ENCODE data around the gene JPT2.
"Not testable (repeated sequence)": the region's sequence is repeated elsewhere in the genome, so short reads cannot be mapped to it uniquely, and the experiment has no call there.

JPT2 gene

DNA sequence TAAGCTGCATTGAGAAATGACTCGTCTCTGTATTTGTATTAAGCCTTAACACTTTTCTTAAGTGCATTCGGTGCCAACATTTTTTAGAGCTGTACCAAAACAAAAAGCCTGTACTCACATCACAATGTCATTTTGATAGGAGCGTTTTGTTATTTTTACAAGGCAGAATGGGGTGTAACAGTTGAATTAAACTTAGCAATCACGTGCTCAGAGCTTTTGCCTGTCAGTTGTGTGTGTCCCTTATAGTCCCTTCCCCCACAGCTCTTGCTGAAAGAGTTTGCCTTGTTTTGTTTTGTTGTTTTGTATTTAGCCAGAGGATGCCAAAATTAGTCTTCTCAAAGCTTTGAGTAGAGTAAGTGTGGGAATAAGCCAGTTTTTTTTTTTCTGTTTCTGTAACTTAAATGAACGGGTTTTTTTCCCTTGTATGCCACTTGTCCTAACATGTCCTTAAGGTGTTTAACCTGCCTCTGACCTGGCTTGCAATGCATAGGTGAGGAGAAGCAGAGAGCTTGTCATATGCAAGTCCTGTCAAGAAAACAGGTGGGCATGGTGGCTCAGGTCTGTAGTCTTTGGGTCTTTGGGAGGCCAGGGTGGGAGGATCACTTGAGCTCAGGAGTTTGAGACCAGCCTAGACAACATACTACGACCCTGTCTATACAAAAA, 23.3 kb downstream of the JPT2 start (continued):
- TF ChIP-seq, protein P1, sequence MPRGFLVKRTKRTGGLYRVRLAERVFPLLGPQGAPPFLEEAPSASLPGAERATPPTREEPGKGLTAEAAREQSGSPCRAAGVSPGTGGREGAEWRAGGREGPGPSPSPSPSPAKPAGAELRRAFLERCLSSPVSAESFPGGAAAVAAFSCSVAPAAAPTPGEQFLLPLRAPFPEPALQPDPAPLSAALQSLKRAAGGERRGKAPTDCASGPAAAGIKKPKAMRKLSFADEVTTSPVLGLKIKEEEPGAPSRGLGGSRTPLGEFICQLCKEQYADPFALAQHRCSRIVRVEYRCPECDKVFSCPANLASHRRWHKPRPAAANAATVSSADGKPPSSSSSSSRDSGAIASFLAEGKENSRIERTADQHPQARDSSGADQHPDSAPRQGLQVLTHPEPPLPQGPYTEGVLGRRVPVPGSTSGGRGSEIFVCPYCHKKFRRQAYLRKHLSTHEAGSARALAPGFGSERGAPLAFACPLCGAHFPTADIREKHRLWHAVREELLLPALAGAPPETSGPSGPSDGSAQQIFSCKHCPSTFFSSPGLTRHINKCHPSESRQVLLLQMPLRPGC (tag by site-specific recombination; IDR thresholded peaks at IDR 0.05) = no peak
- TF ChIP-seq GLIS1 (tag by site-specific recombination; IDR thresholded peaks at IDR 0.05) (no peak), ZNF792 (tag by site-specific recombination; IDR thresholded peaks at IDR 0.05) (no peak), MYNN (tag by site-specific recombination; IDR thresholded peaks at IDR 0.05; ENCODE audit: borderline replicate concordance) (no peak)

DNA sequence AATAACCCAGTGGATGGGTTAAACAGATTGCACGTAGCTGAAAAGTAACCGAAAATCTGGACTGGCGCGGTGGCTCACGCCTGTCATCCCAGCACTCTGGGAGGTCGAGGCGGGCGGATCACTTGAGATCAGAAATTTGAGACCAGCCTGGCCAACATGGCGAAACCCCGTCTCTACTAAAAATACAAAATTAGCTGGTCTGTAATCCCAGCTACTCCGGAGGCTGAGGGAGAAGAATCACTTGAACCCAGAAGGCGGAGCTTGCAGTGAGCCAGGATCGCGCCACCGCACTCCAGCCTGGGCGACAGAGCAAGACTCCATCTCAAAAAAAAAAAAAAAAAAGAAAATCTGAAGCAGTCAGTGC, 27.2 kb downstream of the JPT2 start:
- ChIA-PET POLR2A (interaction anchor here (0.6 to 3.1 kb wide), 20 partner anchors 14 to 977 kb away, joined by 3 to 44 read pairs (median 5); partner anchors contain the start of genes EME2, IFT140, JPT2 and KCTD5), CTCF (interaction anchor here (0.6 to 1.4 kb wide), 17 partner anchors 8 to 544 kb away, joined by 3 to 9 read pairs (median 4); partner anchors contain the start of genes JPT2, NUBP2 and SPSB3)
- H3K9me3 ChIP-seq (ENCODE audit: control insufficient read depth, insufficient read depth, low read depth, low read length) = not testable (repeated sequence)
- Histone ChIP-seq H3K4me1 (ENCODE audit: control insufficient read depth, insufficient read depth, low read length) (peaks cover 11% of the 10 kb centered on the region; the same call in 1 of the 2 replicates), H3K36me3 (ENCODE audit: control insufficient read depth in 2 of 2, insufficient read depth in 1 of 2, low read length in 2 of 2) (peaks cover 4 to 36% of the 10 kb centered on the region in 2 experiments; a peak in 2 of 3 replicates), H3K4me3 (ENCODE audit: low read depth, low read length) (peak overlapping the region; percentile 94), H3K27ac (ENCODE audit: extremely low read depth, low read depth, low read length) (peak overlapping the region; percentile 83)
- TF ChIP-seq ZBTB17 (tag by site-specific recombination; IDR thresholded peaks at IDR 0.05) (peak; percentile 97), GFI1B (tag by site-specific recombination; IDR thresholded peaks at IDR 0.05) (0 out of 2 replicates have a peak, but pooled peaks have one; percentile 31), ZNF600 (tag by site-specific recombination; IDR thresholded peaks at IDR 0.05) (peak; percentile 99; the same call in 1 of the 2 replicates), ZNF335 (tag by site-specific recombination; conservative IDR thresholded peaks at IDR 0.05) (peak; percentile 92), GLIS1 (tag by site-specific recombination; IDR thresholded peaks at IDR 0.05) (peak; percentile 80), ZNF394 (tag by site-specific recombination; IDR thresholded peaks at IDR 0.05; ENCODE audit: borderline replicate concordance) (peak; percentile 100)

DNA sequence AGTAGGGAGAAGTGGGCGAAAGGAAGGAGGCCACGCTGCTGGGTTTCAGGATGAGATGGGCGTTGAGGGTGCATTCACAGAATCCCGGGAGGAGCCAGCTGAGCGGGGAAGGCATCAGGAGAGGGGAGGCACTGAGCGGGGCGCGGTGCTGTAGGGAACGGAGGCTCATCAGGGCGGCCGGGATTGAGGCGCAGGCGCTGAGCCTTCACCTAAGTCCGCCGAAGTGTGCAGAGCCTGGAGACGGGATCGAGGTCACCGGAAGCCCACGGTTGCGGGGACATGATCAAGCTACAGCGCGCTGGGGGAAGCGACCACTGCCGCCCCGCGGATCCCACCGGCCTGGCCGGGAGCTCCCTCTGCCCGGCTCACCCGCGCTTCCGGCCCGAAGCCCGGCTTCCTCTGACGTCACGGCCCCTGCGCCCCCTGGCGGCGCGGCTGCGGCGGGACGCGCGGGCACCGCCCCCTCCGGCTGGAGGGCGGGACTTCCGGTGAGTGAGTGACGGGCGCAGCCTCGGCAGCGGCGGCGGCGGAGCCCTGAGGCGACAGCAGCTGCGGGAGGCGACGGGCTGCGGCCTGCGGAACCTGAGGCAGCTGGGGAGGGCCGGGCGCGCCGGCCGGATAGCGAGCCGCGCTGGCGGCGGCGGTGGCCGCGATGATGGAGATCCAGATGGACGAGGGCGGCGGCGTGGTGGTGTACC, 27.8 kb downstream of the JPT2 start, which contains the start of gene MAPK8IP3:
Gene MAPK8IP3, plus strand, starts transcription at position 508 of the 698 bp plus-strand sequence. Its CDS starts 145 bp downstream, at position 653.
- POLR2A ChIA-PET = interaction anchor here (0.6 to 3.1 kb wide), 23 partner anchors 8 to 1027 kb away, joined by 3 to 44 read pairs (median 4); partner anchors contain the start of genes EME2, IFT140, JPT2 and KCTD5
- CTCF ChIA-PET = interaction anchor here (0.6 to 1.4 kb wide), 18 partner anchors 8 to 545 kb away, joined by 3 to 9 read pairs (median 4); partner anchors contain the start of genes JPT2, NUBP2 and SPSB3
- no peaks in the 10 kb centered on the region for H3K9me3 ChIP-seq (ENCODE audit: control insufficient read depth, insufficient read depth, low read depth, low read length)
- peak within 1 kb of the TSS; percentile 83 for H3K27ac ChIP-seq (ENCODE audit: extremely low read depth, low read depth, low read length)
- H3K4me1 ChIP-seq (ENCODE audit: control insufficient read depth, insufficient read depth, low read length) = peaks cover 11% of the 10 kb centered on the region; the same call in 1 of the 2 replicates
- H3K36me3 ChIP-seq (ENCODE audit: control insufficient read depth in 2 of 2, insufficient read depth in 1 of 2, low read length in 2 of 2) = peaks cover 4 to 31% of the 10 kb centered on the region in 2 experiments; a peak in 2 of 3 replicates
- peak within 1 kb of the TSS; percentile 94 for H3K4me3 ChIP-seq (ENCODE audit: low read depth, low read length)
- TF ChIP-seq ZNF121 (tag by site-specific recombination; IDR thresholded peaks at IDR 0.05) (0 out of 2 replicates have a peak, but pooled peaks have one; percentile 20), ZNF610 (tag by site-specific recombination; IDR thresholded peaks at IDR 0.05; ENCODE audit: borderline replicate concordance) (peak; percentile 54; the same call in 1 of the 2 replicates), KLF1 (tag by site-specific recombination; IDR thresholded peaks at IDR 0.05) (peak; percentile 63), WT1 (tag by site-specific recombination; IDR thresholded peaks at IDR 0.05) (0 out of 2 replicates have a peak, but pooled peaks have one; percentile 49), ZNF558 (tag by site-specific recombination; IDR thresholded peaks at IDR 0.05) (no peak), GLI4 (tag by site-specific recombination; IDR thresholded peaks at IDR 0.05) (peak; percentile 41; the same call in 1 of the 2 replicates), ZEB2 (tag by site-specific recombination; IDR thresholded peaks at IDR 0.05) (peak; percentile 89), ZNF843 (tag by site-specific recombination; IDR thresholded peaks at IDR 0.05) (peak; percentile 42; the same call in 1 of the 2 replicates), ZBTB8A (tag by site-specific recombination; IDR thresholded peaks at IDR 0.05) (peak; percentile 97), HOXC10 (CRISPR knock-in tag; IDR thresholded peaks at IDR 0.05) (no peak), ZFP3 (tag by site-specific recombination; IDR thresholded peaks at IDR 0.05; ENCODE audit: low read depth) (peak; percentile 73), ZXDB (tag by site-specific recombination; IDR thresholded peaks at IDR 0.05) (peak; percentile 76), ZBTB48 (tag by site-specific recombination; IDR thresholded peaks at IDR 0.05) (peak; percentile 46; the same call in 1 of the 2 replicates), SCRT1 (tag by site-specific recombination; IDR thresholded peaks at IDR 0.05; ENCODE audit: borderline replicate concordance) (0 out of 2 replicates have a peak, but pooled peaks have one; percentile 10), ZNF335 (tag by site-specific recombination; conservative IDR thresholded peaks at IDR 0.05) (peak; percentile 51)
- TF ChIP-seq, protein P2, sequence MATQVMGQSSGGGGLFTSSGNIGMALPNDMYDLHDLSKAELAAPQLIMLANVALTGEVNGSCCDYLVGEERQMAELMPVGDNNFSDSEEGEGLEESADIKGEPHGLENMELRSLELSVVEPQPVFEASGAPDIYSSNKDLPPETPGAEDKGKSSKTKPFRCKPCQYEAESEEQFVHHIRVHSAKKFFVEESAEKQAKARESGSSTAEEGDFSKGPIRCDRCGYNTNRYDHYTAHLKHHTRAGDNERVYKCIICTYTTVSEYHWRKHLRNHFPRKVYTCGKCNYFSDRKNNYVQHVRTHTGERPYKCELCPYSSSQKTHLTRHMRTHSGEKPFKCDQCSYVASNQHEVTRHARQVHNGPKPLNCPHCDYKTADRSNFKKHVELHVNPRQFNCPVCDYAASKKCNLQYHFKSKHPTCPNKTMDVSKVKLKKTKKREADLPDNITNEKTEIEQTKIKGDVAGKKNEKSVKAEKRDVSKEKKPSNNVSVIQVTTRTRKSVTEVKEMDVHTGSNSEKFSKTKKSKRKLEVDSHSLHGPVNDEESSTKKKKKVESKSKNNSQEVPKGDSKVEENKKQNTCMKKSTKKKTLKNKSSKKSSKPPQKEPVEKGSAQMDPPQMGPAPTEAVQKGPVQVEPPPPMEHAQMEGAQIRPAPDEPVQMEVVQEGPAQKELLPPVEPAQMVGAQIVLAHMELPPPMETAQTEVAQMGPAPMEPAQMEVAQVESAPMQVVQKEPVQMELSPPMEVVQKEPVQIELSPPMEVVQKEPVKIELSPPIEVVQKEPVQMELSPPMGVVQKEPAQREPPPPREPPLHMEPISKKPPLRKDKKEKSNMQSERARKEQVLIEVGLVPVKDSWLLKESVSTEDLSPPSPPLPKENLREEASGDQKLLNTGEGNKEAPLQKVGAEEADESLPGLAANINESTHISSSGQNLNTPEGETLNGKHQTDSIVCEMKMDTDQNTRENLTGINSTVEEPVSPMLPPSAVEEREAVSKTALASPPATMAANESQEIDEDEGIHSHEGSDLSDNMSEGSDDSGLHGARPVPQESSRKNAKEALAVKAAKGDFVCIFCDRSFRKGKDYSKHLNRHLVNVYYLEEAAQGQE (tag by site-specific recombination; IDR thresholded peaks at IDR 0.05) = 0 out of 2 replicates have a peak, but pooled peaks have one; percentile 22
- TF ChIP-seq, protein P3, sequence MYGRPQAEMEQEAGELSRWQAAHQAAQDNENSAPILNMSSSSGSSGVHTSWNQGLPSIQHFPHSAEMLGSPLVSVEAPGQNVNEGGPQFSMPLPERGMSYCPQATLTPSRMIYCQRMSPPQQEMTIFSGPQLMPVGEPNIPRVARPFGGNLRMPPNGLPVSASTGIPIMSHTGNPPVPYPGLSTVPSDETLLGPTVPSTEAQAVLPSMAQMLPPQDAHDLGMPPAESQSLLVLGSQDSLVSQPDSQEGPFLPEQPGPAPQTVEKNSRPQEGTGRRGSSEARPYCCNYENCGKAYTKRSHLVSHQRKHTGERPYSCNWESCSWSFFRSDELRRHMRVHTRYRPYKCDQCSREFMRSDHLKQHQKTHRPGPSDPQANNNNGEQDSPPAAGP (tag by site-specific recombination; IDR thresholded peaks at IDR 0.05) = peak; percentile 83
